Endothelial cell of umbilical vein (primary cell): Measurements from ENCODE around the gene MYPN.

Experiments used
- EZH2 ChIP-seq: IDR thresholded peaks from 2 replicates; pipeline ENCODE4 v1.6.1; 2012; ENCODE audit warnings: borderline replicate concordance, low read depth, mild to moderate bottlenecking, moderate library complexity, low read length, inconsistent platforms; ENCODE audit not compliant: severe bottlenecking
- FOS ChIP-seq: IDR thresholded peaks from 2 replicates; pipeline ENCODE4 v1.6.1; 2011; ENCODE audit warnings: mild to moderate bottlenecking, low read length, moderate library complexity, borderline replicate concordance; ENCODE audit not compliant: insufficient read depth
- MAX ChIP-seq: IDR thresholded peaks from 2 replicates; pipeline ENCODE4 v1.6.1; 2011; ENCODE audit not compliant: insufficient read depth, insufficient read length
- MYC ChIP-seq: IDR thresholded peaks from one replicate; pipeline ENCODE4 v1.6.1; 2011; ENCODE audit warnings: mild to moderate bottlenecking, low read depth, low read length
- POLR2A ChIP-seq: IDR thresholded peaks from 2 replicates; pipeline ENCODE4 v1.6.1; 2012; ENCODE audit warnings: low read depth, mild to moderate bottlenecking, control low read depth, low read length
- POLR2AphosphoS5 ChIP-seq: IDR thresholded peaks from 2 replicates; pipeline ENCODE4 v1.6.1; 2012; ENCODE audit warnings: low read depth, mild to moderate bottlenecking, control low read depth, low read length, moderate library complexity; ENCODE audit not compliant: insufficient read depth
- TF ChIP-seq, protein P1 (sequence below), 2 donors: IDR thresholded peaks; 1 replicate in 1 of 2; 2 replicates in 1 of 2; pipeline ENCODE4 v1.5.1; 2011; ENCODE audit warnings: low read length in 2 of 2, mild to moderate bottlenecking in 2 of 2, moderate library complexity in 2 of 2, control low read depth in 1 of 2, inconsistent platforms in 1 of 2, low read depth in 1 of 2; ENCODE audit not compliant: insufficient read depth in 1 of 2; ENCODE audit errors: extremely low read depth in 1 of 2

- TF ChIP-seq EZH2 = no peak
- no peak for TF ChIP-seq FOS
- TF ChIP-seq, protein P1, sequence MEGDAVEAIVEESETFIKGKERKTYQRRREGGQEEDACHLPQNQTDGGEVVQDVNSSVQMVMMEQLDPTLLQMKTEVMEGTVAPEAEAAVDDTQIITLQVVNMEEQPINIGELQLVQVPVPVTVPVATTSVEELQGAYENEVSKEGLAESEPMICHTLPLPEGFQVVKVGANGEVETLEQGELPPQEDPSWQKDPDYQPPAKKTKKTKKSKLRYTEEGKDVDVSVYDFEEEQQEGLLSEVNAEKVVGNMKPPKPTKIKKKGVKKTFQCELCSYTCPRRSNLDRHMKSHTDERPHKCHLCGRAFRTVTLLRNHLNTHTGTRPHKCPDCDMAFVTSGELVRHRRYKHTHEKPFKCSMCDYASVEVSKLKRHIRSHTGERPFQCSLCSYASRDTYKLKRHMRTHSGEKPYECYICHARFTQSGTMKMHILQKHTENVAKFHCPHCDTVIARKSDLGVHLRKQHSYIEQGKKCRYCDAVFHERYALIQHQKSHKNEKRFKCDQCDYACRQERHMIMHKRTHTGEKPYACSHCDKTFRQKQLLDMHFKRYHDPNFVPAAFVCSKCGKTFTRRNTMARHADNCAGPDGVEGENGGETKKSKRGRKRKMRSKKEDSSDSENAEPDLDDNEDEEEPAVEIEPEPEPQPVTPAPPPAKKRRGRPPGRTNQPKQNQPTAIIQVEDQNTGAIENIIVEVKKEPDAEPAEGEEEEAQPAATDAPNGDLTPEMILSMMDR (IDR thresholded peaks at IDR 0.05; ENCODE audit: extremely low read depth in 1 of 2, insufficient read depth in 1 of 2, low read depth in 1 of 2, low read length in 2 of 2) = no peak
- no peak for TF ChIP-seq POLR2AphosphoS5
- TF ChIP-seq MAX = no peak
- TF ChIP-seq MYC = no peak
- no peak for TF ChIP-seq POLR2A
Measured at GRCh38 chr10:68188835-68189234, 79.5 kb downstream of the MYPN start.
